ENCODE results near the gene ROBO4.

ROBO4 gene

DNA sequence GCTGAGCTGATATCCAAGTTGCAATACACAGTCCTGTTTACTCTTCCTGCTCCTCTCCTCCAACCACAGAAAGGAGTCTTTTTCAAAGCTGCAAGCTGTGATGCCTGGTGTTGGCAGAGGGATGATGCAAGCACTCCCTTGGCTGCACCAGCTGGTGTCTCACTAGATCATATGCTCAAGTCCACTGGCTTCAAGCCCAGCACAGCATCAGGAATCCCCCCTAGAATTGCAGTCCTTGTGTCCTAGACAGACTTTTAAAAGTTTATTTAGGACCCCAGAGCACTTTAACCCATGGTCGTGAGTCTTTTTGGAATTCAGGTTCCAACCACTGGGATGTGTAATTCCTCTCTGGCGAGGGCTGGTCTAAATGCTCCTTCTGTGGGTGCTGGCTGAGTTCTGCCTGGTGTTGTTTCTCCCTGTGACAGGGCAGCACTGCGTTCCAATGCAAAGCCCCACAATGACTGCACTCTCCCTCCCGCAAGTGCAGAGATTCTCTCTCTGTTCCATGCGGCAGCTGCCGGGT, 19.5 kb upstream of the ROBO4 start:
- no peak for DNase-seq

DNA sequence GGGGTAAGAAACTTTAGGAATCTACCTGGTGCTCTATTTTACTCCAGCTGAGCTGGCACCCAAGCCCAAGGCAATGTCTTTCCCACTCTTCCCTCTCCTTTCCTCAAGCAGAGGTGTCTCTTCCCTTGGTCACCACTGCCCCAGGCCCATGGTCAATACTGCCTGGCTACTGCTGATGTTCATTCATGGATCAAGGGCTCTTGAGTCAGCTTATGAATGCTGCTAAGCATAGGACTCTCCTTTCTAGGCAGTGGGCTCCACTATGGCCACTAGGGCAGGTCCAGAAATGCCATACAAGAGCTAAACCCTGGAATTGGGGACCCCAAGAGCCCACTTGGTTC, 18.7 kb upstream of the ROBO4 start:
- DNase-seq = no peak

- DNase-seq = peak; percentile 16
Measured at GRCh38 chr11:124915541-124916369, 18.1 kb upstream of the ROBO4 start.

DNA sequence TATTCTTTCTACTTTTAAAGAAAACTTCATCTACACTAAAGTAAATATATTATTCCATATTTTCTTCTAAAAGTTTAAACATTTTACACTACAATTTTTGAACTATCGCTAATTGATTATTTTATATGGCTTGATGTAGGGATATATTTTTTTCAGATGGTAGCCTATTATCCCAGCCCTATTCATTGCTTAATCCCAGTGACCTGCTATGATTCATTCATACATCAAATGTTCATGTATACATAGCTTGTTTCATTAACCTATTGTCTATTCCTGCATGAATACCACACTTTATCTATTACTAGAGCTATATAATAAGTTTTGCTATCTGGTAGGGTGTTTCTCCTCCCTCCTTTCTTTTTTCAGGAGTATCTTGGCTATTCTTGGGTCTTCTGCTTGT, 5.0 kb upstream of the ROBO4 start:
- no peak for DNase-seq

GRCh38 chr11:124900464-124900863, 2.8 kb upstream of the ROBO4 start:
- no peak for DNase-seq

GRCh38 chr11:124899383-124900145, 1.9 kb upstream of the ROBO4 start:
- DNase-seq = no peak

- DNase-seq = no peak
Measured at GRCh38 chr11:124898711-124899110, 1.0 kb upstream of the ROBO4 start.

DNA sequence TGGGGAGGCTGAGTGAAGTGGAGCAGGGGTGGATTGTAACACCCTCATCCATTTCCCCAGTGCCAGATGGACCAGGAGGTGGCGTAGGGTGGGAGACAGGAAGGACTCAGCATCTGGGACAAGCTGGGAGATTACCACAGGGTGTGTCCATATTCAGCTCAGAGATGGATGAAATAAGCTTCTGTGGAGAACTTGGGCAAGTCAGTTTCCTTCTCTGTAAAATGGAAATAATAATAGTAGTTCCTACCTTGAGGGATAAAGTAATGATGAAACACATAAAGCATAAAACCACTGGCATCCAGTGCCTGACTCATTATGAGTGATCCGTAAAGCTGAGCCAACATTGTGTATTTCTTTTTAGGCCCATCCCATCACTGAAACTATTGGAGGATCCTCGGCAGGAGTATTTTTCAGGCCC, 607 bp upstream of the ROBO4 start:
- no peak for DNase-seq

- DNase-seq = no peak
Measured at GRCh38 chr11:124896821-124897391, 759 bp downstream of the ROBO4 start.

DNA sequence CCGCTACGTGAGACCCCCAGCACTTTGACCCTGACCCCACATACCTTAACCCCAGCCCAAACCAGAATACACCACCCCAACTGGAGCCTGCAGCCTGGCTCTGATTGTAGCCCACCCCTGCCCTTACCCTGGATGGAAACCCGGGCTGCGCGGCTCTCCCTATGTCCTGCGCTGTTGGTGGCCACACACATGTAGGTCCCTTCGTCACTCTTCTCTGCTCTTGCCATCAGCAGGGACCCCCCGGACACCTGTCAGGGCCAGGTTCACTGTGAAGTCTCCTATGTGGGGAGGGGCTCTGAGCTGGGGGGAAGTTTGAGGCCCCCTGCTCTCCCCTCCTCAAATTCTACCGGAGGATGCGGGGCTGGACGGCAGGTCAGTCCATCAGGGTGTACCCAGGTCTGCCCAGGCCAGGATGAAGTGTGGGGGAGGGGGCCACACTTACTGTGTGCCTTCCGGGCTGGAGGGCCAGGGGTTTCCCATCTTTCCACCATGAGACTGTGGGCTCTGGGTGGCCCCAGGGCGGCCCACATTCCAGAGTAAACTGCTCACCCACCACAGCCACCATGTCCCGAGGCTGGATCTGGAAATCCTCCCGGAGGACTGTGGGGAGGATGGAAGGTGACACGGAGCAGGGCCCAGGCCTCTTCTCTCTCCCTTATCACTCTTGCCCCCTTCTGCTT, 1.5 kb downstream of the ROBO4 start:
- DNase-seq = no peak

GRCh38 chr11:124895471-124895971, 2.1 kb downstream of the ROBO4 start:
- DNase-seq = no peak

GRCh38 chr11:124894606-124895430, 2.8 kb downstream of the ROBO4 start:
- no peak for DNase-seq

DNA sequence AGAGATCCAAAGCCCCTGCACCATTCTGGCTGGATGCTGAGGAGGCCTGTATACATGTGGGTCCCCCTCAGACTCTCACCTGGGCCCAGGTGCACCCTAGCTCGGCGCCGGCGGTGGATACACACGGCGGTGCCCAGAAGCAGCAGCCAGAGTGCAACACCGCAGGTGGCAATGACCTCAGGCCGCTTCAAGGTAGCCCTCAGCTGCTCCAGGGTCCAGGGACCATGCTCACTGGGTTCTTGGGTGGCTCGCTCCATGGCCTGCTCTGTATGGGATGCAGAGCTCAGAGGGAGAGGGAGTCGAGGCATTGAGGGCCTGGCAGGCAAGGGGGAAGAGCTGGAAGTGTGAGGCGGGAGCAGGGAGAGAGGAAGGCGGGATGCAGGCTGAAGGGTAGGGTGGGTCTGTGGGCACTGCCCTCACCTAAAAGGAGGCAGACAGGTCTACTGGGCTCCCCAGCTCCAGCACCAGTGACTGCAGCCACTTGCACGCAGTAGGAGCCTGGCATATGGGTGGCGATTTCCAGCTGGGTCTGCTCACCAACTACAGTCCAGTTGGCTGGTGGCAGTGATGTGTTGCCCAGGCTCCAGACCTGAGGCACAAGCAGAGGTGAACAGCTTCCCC, 3.8 kb downstream of the ROBO4 start:
- DNase-seq = no peak

- DNase-seq = no peak
Measured at GRCh38 chr11:124892750-124893454, 4.8 kb downstream of the ROBO4 start.

DNA sequence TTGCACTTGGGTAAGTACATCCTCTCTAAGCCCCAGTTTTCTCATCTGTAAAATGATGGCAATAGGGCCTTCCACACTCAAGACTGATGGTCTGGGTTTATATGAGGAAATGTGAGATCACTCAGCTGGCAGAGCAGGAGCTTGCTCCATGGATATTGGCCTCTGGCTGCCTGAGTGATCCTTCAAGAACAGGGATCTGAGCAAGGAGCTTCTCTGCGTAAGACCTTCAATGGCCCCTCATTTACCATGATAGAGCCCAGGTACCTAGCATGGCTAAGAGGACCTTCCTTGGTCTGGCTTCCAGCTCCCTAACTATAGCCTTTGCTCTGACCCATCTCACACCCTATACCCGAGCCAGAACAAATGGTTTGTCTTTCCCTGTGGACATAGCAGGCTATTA, 5.5 kb downstream of the ROBO4 start:
- no peak for DNase-seq

GRCh38 chr11:124891373-124891861, 6.2 kb downstream of the ROBO4 start:
- no peak for DNase-seq

DNA sequence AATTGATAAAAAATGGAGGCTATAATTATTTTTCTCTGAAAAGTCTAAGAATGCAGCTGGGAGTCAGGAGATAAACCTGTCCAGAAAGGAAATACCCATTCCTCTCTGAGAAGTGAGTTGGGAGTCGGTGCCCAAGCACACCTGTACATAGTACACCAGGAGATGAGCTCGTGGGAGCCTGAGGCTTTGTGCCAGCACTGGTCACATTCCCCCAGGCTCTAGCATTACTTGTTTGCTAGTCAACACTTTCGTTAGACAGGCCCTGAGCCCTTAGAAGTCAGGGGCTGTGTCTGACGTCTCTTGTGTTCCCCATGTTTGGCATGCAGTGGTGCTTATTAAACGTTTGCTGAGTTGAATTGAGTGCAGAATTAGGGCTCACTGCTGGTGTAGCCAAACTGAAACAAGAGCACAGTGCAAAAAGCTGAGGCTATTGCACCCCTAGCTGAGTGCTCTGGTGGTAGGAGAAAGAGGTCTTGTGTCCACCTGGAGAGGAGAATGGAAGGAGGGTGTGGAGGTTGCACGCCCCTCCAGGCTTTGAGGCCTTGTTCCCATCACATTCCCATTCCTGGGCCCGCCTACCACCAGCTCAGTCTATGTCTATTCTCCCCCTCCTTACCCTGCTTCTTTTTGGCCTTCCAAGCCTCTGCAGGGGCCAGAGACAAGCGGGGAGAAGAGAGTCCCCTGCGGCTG, 6.8 kb downstream of the ROBO4 start:
- DNase-seq = no peak

DNA sequence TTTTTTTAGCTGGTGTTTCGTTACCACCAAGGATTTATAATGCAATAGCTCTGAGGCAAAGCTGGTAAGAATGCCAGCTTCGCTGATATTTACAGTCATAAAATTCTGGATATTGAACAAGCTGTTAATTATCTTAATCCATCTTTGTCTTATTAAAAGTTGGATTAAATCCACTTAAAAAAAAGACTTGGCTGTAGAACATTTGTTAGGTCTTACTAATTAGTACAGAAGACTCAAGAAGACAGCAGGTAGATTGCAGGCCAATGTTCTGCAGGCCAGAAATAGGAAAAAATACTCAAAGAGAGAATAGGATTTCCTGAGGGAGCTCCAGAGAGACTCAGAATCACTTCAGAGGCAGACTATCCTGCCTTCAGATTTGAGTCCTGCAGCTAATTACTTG, 7.5 kb downstream of the ROBO4 start:
- DNase-seq = no peak

GRCh38 chr11:124889191-124890091, 8.2 kb downstream of the ROBO4 start:
- no peak for DNase-seq

Measured in CD4-positive, alpha-beta T cell treated with Interleukin-12 subunit alpha and Interleukin-12 subunit beta, for 1 hour (primary cell).